GM12878 (cell line): ENCODE data around the gene TRAPPC11. TPM values are rescaled to one million over a fixed set of nuclear protein-coding genes. Genes with fewer than 3 reads are reported as not detected.

Source experiments
- BCLAF1 ChIP-seq: fragments of 450-650 bp; IDR thresholded peaks from 2 replicates; pipeline ENCODE4 v1.6.1; 2017; ENCODE audit warnings: antibody characterized with exemption, mild to moderate bottlenecking, moderate library complexity
- BHLHE40 ChIP-seq, 2 experiments: fragments of 450-650 bp in 1 of 2; IDR thresholded peaks; 2 replicates each; pipeline ENCODE4 v1.6.1; 2011 to 2017; ENCODE audit warnings: low read depth in 2 of 2, borderline replicate concordance in 1 of 2, improper control_type of control experiment in 1 of 2, low read length in 1 of 2, mild to moderate bottlenecking in 1 of 2
- CBFB ChIP-seq: IDR thresholded peaks from 2 replicates; pipeline ENCODE4 v1.6.1; 2016; ENCODE audit warnings: antibody characterized with exemption, low read depth
- CTCF ChIP-seq, 3 experiments: IDR thresholded peaks in 2 of 3; conservative IDR thresholded peaks in 1 of 3; 2 replicates each; pipeline ENCODE4 v1.5.1; 2011; ENCODE audit warnings: low read depth in 3 of 3, low read length in 3 of 3, mild to moderate bottlenecking in 3 of 3, control low read depth in 2 of 3, moderate library complexity in 2 of 3, inconsistent platforms in 1 of 3, mixed read lengths in 1 of 3; ENCODE audit not compliant: control insufficient read depth in 2 of 3, insufficient read depth in 1 of 3; ENCODE audit errors: extremely low read depth in 1 of 3
- ELK1 ChIP-seq: IDR thresholded peaks from 2 replicates; pipeline ENCODE4 v1.6.1; 2012; ENCODE audit warnings: low read depth, low read length, improper control_type of control experiment
- ETV6 ChIP-seq, 2 experiments: fragments of 450-650 bp in 1 of 2; IDR thresholded peaks in 1 of 2; conservative IDR thresholded peaks in 1 of 2; 2 replicates each; pipeline ENCODE4 v1.6.1; 2014; ENCODE audit warnings: antibody characterized with exemption in 1 of 2, borderline replicate concordance in 1 of 2, low read depth in 1 of 2, mild to moderate bottlenecking in 1 of 2, moderate library complexity in 1 of 2
- HDAC2 ChIP-seq: fragments of 200-600 bp; sonication (generic); IDR thresholded peaks from 2 replicates; pipeline ENCODE4 v1.6.1; 2017
- IRF4 ChIP-seq: IDR thresholded peaks from 2 replicates; pipeline ENCODE4 v1.6.1; 2011; ENCODE audit warnings: low read depth, low read length
- JUNB ChIP-seq: IDR thresholded peaks from 2 replicates; pipeline ENCODE4 v1.6.1; 2016; ENCODE audit warnings: antibody characterized with exemption, mild to moderate bottlenecking
- KAT2A ChIP-seq: conservative IDR thresholded peaks from 2 replicates; pipeline ENCODE4 v1.6.1; 2011; ENCODE audit warnings: low read depth, low read length; ENCODE audit not compliant: control insufficient read depth
- LARP7 ChIP-seq: fragments of 450-650 bp; IDR thresholded peaks from 2 replicates; pipeline ENCODE4 v1.6.1; 2017; ENCODE audit warnings: mild to moderate bottlenecking
- MEF2A ChIP-seq: IDR thresholded peaks from 2 replicates; pipeline ENCODE4 v1.6.1; 2011; ENCODE audit warnings: low read depth, mild to moderate bottlenecking, low read length, moderate library complexity; ENCODE audit not compliant: insufficient read depth
- NFYB ChIP-seq: IDR thresholded peaks from 2 replicates; pipeline ENCODE4 v1.6.1; 2011; ENCODE audit warnings: low read depth, mild to moderate bottlenecking, low read length, improper control_type of control experiment, moderate library complexity; ENCODE audit not compliant: insufficient read depth
- NR2F1 ChIP-seq: fragments of 450-650 bp; conservative IDR thresholded peaks from 2 replicates; pipeline ENCODE4 v1.6.1; 2017; ENCODE audit warnings: mild to moderate bottlenecking
- PAX8 ChIP-seq: fragments of 450-650 bp; IDR thresholded peaks from 2 replicates; pipeline ENCODE4 v1.6.1; 2017; ENCODE audit warnings: mild to moderate bottlenecking, moderate library complexity
- POLR2A ChIP-seq: IDR thresholded peaks from 2 replicates; pipeline ENCODE4 v1.6.1; 2011; ENCODE audit warnings: low read depth, mild to moderate bottlenecking, low read length
- RELA ChIP-seq: fragments of 450-650 bp; IDR thresholded peaks from 2 replicates; pipeline ENCODE4 v1.8.0; 2014; ENCODE audit warnings: borderline replicate concordance; ENCODE audit not compliant: partially characterized antibody
- SMC3 ChIP-seq: IDR thresholded peaks from 2 replicates; pipeline ENCODE4 v1.6.1; 2011; ENCODE audit warnings: low read length, improper control_type of control experiment, borderline replicate concordance
- STAT3 ChIP-seq: IDR thresholded peaks from 2 replicates; pipeline ENCODE4 v1.6.1; 2011; ENCODE audit warnings: low read depth, low read length, improper control_type of control experiment
- USF1 ChIP-seq: IDR thresholded peaks from 2 replicates; pipeline ENCODE4 v1.6.1; 2011; ENCODE audit warnings: borderline replicate concordance, low read depth, mild to moderate bottlenecking, moderate library complexity, mixed read lengths, low read length; ENCODE audit not compliant: insufficient read depth; ENCODE audit errors: extremely low read length
- ZNF207 ChIP-seq: fragments of 450-650 bp; IDR thresholded peaks from 2 replicates; pipeline ENCODE4 v1.6.1; 2014; ENCODE audit warnings: antibody characterized with exemption, mild to moderate bottlenecking, borderline replicate concordance
- ZNF274 ChIP-seq: IDR thresholded peaks from one replicate; pipeline ENCODE4 v1.8.0; 2011; ENCODE audit not compliant: insufficient read length, insufficient read depth
- ZNF384 ChIP-seq: IDR thresholded peaks from 2 replicates; pipeline ENCODE4 v1.6.1; 2012; ENCODE audit warnings: low read depth, mild to moderate bottlenecking, low read length, improper control_type of control experiment, borderline replicate concordance
- ZNF622 ChIP-seq: fragments of 450-650 bp; IDR thresholded peaks from 2 replicates; pipeline ENCODE4 v1.6.1; 2017; ENCODE audit warnings: mild to moderate bottlenecking, inconsistent platforms
- polyA plus RNA-seq, 11 experiments: library from polyadenylated mRNA; depleted of rRNA in 4 of 11; unstranded in 6 of 11; stranded (reverse) in 5 of 11; fragments of >200 nt; fragmentation: Nextera tagmentation in 4 of 11; fragmentation: Illumina TruSeq in 1 of 11; extraction: Ambion mirVana in 4 of 11; extraction: Trizol in 1 of 11; gene quantifications; 1 replicate in 1 of 11; 2 replicates in 10 of 11; pipeline versions ENCODE4 v1.2.1 to v1.2.3, GENCODE V29; 2011 to 2016; ENCODE audit warnings: inconsistent platforms in 2 of 11, missing spikeins in 2 of 11, low read depth in 1 of 11
- total RNA-seq, 4 experiments: library from RNA; depleted of rRNA in 3 of 4; stranded (reverse); fragments of >200 nt in 3 of 4; fragmentation: Illumina TruSeq in 1 of 4; extraction: Trizol in 1 of 4; gene quantifications; 2 replicates each; pipeline versions ENCODE4 v1.2.1 to v1.2.3, GENCODE V29; 2013 to 2021

The TRAPPC11 gene
- total and polyA plus RNA-seq, 10 of the 15 experiments (the other 5 are each of a cell fraction or from before 2014, with no cell fraction given): 7.3 to 40.5 (median 22.3) TPM

GRCh38 chr4:183746305-183747229, 87.5 kb downstream of the TRAPPC11 start (continued):
- no peak for TF ChIP-seq BCLAF1
- no peak for TF ChIP-seq JUNB
- TF ChIP-seq NR2F1: peak; percentile 69; the same call in 1 of the 2 replicates
- no peak for TF ChIP-seq ZNF622
- no peak for TF ChIP-seq RELA
- TF ChIP-seq CTCF (IDR thresholded peaks at IDR 0.05 in 2 of 3, conservative IDR thresholded peaks at IDR 0.05 in 1 of 3; ENCODE audit: control insufficient read depth in 2 of 3, extremely low read depth in 1 of 3, insufficient read depth in 1 of 3, low read depth in 3 of 3, low read length in 3 of 3): no peak
- no peak for TF ChIP-seq ETV6 (conservative IDR thresholded peaks at IDR 0.05 in 1 of 2, IDR thresholded peaks at IDR 0.05 in 1 of 2; ENCODE audit: borderline replicate concordance in 1 of 2, low read depth in 1 of 2)
- TF ChIP-seq POLR2A: no peak
- TF ChIP-seq SMC3: no peak
- no peak for TF ChIP-seq ZNF274
- TF ChIP-seq PAX8: no peak
- TF ChIP-seq IRF4: peak; percentile 49; the same call in 1 of the 2 replicates
- no peak for TF ChIP-seq LARP7
- no peak for TF ChIP-seq KAT2A
- TF ChIP-seq BHLHE40 (IDR thresholded peaks at IDR 0.05; ENCODE audit: borderline replicate concordance in 1 of 2, low read depth in 2 of 2, low read length in 1 of 2): peak in 1 of 2 experiments; percentile 53; a peak in 1 of 4 replicates
- no peak for TF ChIP-seq ZNF384
- TF ChIP-seq NFYB: 0 out of 2 replicates have a peak, but pooled peaks have one; percentile 16
- TF ChIP-seq USF1: no peak
- TF ChIP-seq HDAC2: no peak
- no peak for TF ChIP-seq STAT3
- no peak for TF ChIP-seq MEF2A
- no peak for TF ChIP-seq CBFB
- TF ChIP-seq ZNF207: no peak
- TF ChIP-seq ELK1: no peak
